ENCODE results near the gene IL1R2. TPM values are rescaled to one million over a fixed set of nuclear protein-coding genes. Genes with fewer than 3 reads are reported as not detected.

The IL1R2 gene
- total RNA-seq, 2 donors from 2014 or later: 0.73 TPM; not detected in 1

DNA sequence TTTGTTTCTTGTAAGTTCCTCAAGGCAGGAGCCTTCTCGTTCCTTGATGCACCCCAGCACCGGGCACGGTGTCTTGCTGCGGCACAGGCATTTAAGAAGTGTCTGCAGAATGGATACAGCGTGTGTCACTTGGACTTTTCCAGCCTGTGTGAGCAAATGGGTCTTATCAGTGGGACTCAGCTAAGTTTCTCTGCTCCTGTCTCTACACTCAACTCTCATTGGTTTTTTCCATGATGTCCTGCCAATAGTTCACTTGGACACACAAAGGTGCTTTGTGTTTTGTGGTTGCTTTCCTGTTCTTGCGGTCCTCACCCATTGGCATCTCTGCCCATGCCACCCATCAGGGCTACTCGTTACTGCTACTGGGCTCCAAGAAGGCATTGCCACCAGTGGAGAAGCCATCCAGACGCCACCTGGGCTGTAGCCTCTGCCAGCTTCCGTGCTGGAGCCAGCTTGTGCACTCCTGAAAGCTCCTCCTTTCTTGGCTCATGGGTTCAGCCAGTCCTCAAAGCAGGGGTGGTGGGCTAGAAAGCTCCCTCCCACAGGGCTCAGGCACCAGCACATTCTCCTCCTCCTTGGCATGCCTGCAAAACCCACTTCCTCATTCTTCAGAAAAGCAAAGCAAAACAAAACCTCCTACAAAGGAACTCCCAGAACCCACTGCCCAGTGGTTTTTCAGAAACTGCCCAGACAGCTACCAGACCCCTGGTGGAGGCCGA lies 41.4 kb downstream of the IL1R2 start:
- no peaks in the 10 kb centered on the region for H3K36me3 Mint-ChIP-seq (ENCODE audit: low read depth)
- 92 to 95% methylated on average over 8 to 10 of the region's 10 CpGs for WGBS, 2 experiments (ENCODE audit: insufficient coverage in 1 of 2, insufficient read length in 1 of 2)
- Histone ChIP-seq H3K9ac (ENCODE audit: extremely low read depth, low read length, poor library complexity, severe bottlenecking) (no peak overlapping the region), H3K9me3 (ENCODE audit: control insufficient read depth, low read length) (no peaks in the 10 kb centered on the region), H3K4me3 (ENCODE audit: low read length) (no peak overlapping the region), H3K27ac (ENCODE audit: low read depth, low read length) (no peak overlapping the region), H3K36me3 (ENCODE audit: control insufficient read depth, insufficient read depth, low read length) (no peaks in the 10 kb centered on the region), H3K27me3 (ENCODE audit: control insufficient read depth, insufficient read depth, low read length, poor library complexity, severe bottlenecking) (no peaks in the 10 kb centered on the region), H3K4me1 (ENCODE audit: control insufficient read depth, insufficient read depth, low read length) (no peaks in the 10 kb centered on the region)
- peaks cover 3% of the 10 kb centered on the region for H3K4me1 Mint-ChIP-seq
- H3K9me3 Mint-ChIP-seq: peaks cover 1% of the 10 kb centered on the region
- no peak overlapping the region for H3K27ac Mint-ChIP-seq
- TF ChIP-seq, protein P1, sequence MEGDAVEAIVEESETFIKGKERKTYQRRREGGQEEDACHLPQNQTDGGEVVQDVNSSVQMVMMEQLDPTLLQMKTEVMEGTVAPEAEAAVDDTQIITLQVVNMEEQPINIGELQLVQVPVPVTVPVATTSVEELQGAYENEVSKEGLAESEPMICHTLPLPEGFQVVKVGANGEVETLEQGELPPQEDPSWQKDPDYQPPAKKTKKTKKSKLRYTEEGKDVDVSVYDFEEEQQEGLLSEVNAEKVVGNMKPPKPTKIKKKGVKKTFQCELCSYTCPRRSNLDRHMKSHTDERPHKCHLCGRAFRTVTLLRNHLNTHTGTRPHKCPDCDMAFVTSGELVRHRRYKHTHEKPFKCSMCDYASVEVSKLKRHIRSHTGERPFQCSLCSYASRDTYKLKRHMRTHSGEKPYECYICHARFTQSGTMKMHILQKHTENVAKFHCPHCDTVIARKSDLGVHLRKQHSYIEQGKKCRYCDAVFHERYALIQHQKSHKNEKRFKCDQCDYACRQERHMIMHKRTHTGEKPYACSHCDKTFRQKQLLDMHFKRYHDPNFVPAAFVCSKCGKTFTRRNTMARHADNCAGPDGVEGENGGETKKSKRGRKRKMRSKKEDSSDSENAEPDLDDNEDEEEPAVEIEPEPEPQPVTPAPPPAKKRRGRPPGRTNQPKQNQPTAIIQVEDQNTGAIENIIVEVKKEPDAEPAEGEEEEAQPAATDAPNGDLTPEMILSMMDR (conservative IDR thresholded peaks at IDR 0.05): no peak
- H3K27me3 Mint-ChIP-seq (ENCODE audit: insufficient read depth): peaks cover 2% of the 10 kb centered on the region
- no peak for DNase-seq
- no peak overlapping the region for H3K4me3 Mint-ChIP-seq

DNA sequence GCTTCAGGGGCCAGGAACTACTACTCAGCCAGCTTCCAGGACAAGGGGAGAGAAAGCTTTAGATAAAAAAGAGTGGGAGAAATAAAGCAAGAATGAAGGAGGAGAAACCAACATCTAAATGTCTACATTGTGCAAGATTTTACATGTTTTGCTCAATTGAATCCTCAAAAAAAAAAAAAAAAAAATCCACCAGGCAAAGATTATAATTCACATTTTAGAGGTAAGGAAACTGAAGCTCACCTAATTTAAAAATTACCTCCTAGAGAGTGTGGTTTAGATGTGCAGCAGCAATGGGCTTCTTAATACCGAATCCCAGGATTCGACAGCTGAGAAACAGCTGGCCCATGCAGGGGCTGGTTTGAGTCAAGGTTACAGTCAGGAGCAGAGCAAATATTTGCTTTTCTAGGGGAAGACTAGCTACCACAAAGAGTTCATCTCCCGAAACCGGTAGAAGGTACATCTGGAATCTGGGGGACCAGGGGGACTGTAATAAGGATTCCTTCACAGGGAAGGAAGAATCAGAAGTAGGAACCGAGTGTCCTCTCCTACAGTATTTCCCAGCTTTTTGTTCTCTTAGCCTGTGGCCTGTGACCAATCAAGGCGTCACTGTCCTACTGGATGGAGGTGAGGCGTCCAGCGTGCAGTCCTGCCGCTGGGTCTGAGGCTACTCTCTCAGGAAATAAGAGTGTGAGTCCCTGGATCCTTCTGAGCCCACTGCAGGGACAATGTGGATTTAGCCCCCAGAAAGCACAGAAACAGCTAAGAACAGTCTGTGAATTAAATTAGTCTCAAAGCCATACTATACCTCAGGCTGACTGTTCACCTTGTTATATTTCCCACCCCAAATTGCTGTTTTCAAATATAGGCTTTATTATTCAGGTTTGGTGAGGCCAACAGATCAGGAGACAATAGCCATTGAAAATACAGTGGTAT lies 42.3 kb downstream of the IL1R2 start:
- TF ChIP-seq, protein P1 (conservative IDR thresholded peaks at IDR 0.05): no peak
- no peaks in the 10 kb centered on the region for H3K27me3 ChIP-seq (ENCODE audit: control insufficient read depth, insufficient read depth, low read length, poor library complexity, severe bottlenecking)
- DNase-seq: no peak
- Mint-ChIP-seq H3K4me3 (no peak overlapping the region), H3K4me1 (peaks cover 3% of the 10 kb centered on the region), H3K9me3 (peaks cover 1% of the 10 kb centered on the region), H3K27ac (no peak overlapping the region), H3K36me3 (ENCODE audit: low read depth) (no peaks in the 10 kb centered on the region), H3K27me3 (ENCODE audit: insufficient read depth) (peaks cover 2% of the 10 kb centered on the region)
- no peaks in the 10 kb centered on the region for H3K9me3 ChIP-seq (ENCODE audit: control insufficient read depth, low read length)
- 96 to 98% methylated on average over 5 to 9 of the region's 9 CpGs for WGBS, 2 experiments (ENCODE audit: insufficient coverage in 1 of 2, insufficient read length in 1 of 2)
- H3K9ac ChIP-seq (ENCODE audit: extremely low read depth, low read length, poor library complexity, severe bottlenecking): no peak overlapping the region
- no peaks in the 10 kb centered on the region for H3K4me1 ChIP-seq (ENCODE audit: control insufficient read depth, insufficient read depth, low read length)
- H3K27ac ChIP-seq (ENCODE audit: low read depth, low read length): no peak overlapping the region
- H3K4me3 ChIP-seq (ENCODE audit: low read length): no peak overlapping the region
- H3K36me3 ChIP-seq (ENCODE audit: control insufficient read depth, insufficient read depth, low read length): no peaks in the 10 kb centered on the region

DNA sequence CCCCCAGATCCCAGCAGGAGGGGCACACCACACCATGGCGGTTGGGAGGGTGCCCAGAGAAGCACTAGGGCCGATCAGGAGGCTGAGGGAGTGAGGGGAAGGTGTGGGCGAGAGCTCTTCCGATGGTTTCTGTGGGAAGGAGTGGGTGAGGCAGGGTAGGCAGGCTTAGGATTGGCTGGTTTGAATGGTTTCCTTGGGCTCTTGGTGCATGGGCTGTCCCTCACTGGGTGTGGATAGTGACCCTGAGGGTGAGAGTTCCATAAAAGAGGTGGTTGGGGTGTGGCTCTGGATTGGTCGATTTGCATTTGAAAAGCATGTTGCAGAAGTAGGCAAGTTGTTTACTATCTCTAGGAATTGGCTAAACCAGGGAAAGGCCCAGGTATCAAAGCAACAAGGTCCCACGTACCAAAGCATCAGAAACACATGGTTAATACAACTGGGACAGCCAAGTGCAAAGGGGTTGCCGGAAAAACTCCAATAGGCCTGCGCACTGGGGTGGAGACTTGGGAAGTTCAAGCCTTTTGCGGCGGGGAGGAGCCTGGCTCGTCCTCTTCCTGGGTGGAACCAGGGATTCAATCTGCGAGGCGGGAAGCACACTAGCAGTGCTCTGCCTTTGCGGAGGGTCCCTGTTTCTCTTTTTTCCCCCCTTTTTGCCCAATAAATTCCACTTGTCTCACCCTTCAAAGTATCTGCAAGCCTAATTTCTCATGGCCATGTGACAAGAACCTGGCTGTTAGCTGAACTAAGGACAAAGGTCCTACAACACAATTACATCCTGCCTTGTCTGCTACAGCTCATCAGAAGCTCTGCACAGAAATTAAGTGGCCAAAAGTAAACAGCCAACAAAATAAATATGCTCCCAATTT lies 43.2 kb downstream of the IL1R2 start:
- TF ChIP-seq, protein P1 (conservative IDR thresholded peaks at IDR 0.05): no peak
- H3K9ac ChIP-seq (ENCODE audit: extremely low read depth, low read length, poor library complexity, severe bottlenecking): no peak overlapping the region
- H3K27ac ChIP-seq (ENCODE audit: low read depth, low read length): no peak overlapping the region
- H3K9me3 ChIP-seq (ENCODE audit: control insufficient read depth, low read length): no peaks in the 10 kb centered on the region
- H3K4me3 ChIP-seq (ENCODE audit: low read length): no peak overlapping the region
- H3K36me3 ChIP-seq (ENCODE audit: control insufficient read depth, insufficient read depth, low read length): no peaks in the 10 kb centered on the region
- WGBS, 2 experiments (ENCODE audit: insufficient coverage in 1 of 2, insufficient read length in 1 of 2): 89 to 95% methylated on average over 12 to 14 of the region's 14 CpGs
- no peaks in the 10 kb centered on the region for H3K4me1 ChIP-seq (ENCODE audit: control insufficient read depth, insufficient read depth, low read length)
- no peak for DNase-seq
- Mint-ChIP-seq H3K9me3 (no peaks in the 10 kb centered on the region), H3K4me1 (peaks cover 3% of the 10 kb centered on the region), H3K27me3 (ENCODE audit: insufficient read depth) (peaks cover 2% of the 10 kb centered on the region), H3K27ac (no peak overlapping the region), H3K36me3 (ENCODE audit: low read depth) (no peaks in the 10 kb centered on the region), H3K4me3 (no peak overlapping the region)
- no peaks in the 10 kb centered on the region for H3K27me3 ChIP-seq (ENCODE audit: control insufficient read depth, insufficient read depth, low read length, poor library complexity, severe bottlenecking)

Data from endodermal cell (in vitro differentiated cells).